Panc1 (cell line): ENCODE measurements around the gene MROH2A. TPM values are rescaled to one million over a fixed set of nuclear protein-coding genes. Genes with fewer than 3 reads are reported as not detected.
A peak's percentile ranks its signal among the peaks of the same experiment; 100 is the strongest.

Experiments used
- ATAC-seq: fragments of 200-7000 bp; cut with Tn5 transposase; 2 replicates; pipeline ENCODE4 v1.9.1; 2020; ENCODE audit warnings: mild to moderate bottlenecking, moderate library complexity
- BruUV-seq: library from RNA; stranded (reverse); fragments of 400-500 nt; replicated peaks from 2 replicates; lab custom pipeline; 2021; lab: Mats Ljungman, UMichigan
- CTCF ChIA-PET: fragments of 300-600 bp; sonication (Branson Sonifier 250); formaldehyde crosslinking; loops from one replicate; lab custom pipeline; 2022; ENCODE audit warnings: antibody characterized with exemption; lab: Charles Lee
- POLR2A ChIA-PET: fragments of 300-600 bp; sonication (Branson Sonifier 250); formaldehyde crosslinking; loops from one replicate; lab custom pipeline; 2022; ENCODE audit warnings: antibody characterized with exemption; lab: Charles Lee
- DNase-seq: peaks from one replicate; pipeline ENCODE4 v3.0.0-alpha.2; 2010; ENCODE audit warnings: low read depth, low spot score
- H3K27ac ChIP-seq: 2 replicates; pipeline ENCODE4 v1.5.1; 2011; ENCODE audit warnings: mild to moderate bottlenecking, low read length, inconsistent platforms
- H3K27me3 ChIP-seq: fragments of 200-500 bp; sonication (Bioruptor generic); 2 replicates; pipeline ENCODE4 v1.6.0; 2014; ENCODE audit warnings: low read length, inconsistent platforms; ENCODE audit not compliant: control insufficient read depth, insufficient read depth
- H3K36me3 ChIP-seq: fragments of 200-500 bp; sonication (Bioruptor generic); 2 replicates; pipeline ENCODE4 v1.5.1; 2014; ENCODE audit warnings: inconsistent platforms, mild to moderate bottlenecking, low read length, moderate library complexity; ENCODE audit not compliant: control insufficient read depth, insufficient read depth
- H3K4me1 ChIP-seq: 2 replicates; pipeline ENCODE4 v1.5.1; 2011; ENCODE audit warnings: inconsistent platforms, mild to moderate bottlenecking, low read length, moderate library complexity; ENCODE audit not compliant: control insufficient read depth, insufficient read depth
- H3K4me3 ChIP-seq, 2 experiments: 2 replicates each; pipeline ENCODE4 v1.5.1; 2011 to 2012; ENCODE audit warnings: low read depth in 2 of 2, low read length in 2 of 2, mild to moderate bottlenecking in 2 of 2, inconsistent platforms in 1 of 2, moderate library complexity in 1 of 2
- H3K9me3 ChIP-seq: fragments of 200-500 bp; sonication (Bioruptor generic); 2 replicates; pipeline ENCODE4 v1.5.1; 2014; ENCODE audit warnings: low read depth, mild to moderate bottlenecking, inconsistent platforms, low read length, moderate library complexity; ENCODE audit not compliant: control insufficient read depth, insufficient read depth
- CTCF ChIP-seq: fragments of 450-650 bp; IDR thresholded peaks from 2 replicates; pipeline ENCODE4 v1.5.1; 2017; ENCODE audit warnings: mild to moderate bottlenecking
- POLR2AphosphoS5 ChIP-seq: IDR thresholded peaks from 2 replicates; pipeline ENCODE4 v1.6.1; 2012; ENCODE audit warnings: mild to moderate bottlenecking, low read depth, low read length, moderate library complexity
- REST ChIP-seq, 2 experiments: IDR thresholded peaks; 2 replicates each; pipeline ENCODE4 v1.6.1; 2011 to 2012; ENCODE audit warnings: low read depth in 2 of 2, control low read depth in 1 of 2, low read length in 1 of 2, mild to moderate bottlenecking in 1 of 2, moderate library complexity in 1 of 2; ENCODE audit not compliant: insufficient read depth in 1 of 2
- SIN3A ChIP-seq: IDR thresholded peaks from 2 replicates; pipeline ENCODE4 v1.6.1; 2012; ENCODE audit warnings: low read depth, mild to moderate bottlenecking, low read length, moderate library complexity, borderline replicate concordance; ENCODE audit not compliant: insufficient read depth
- TCF7L2 ChIP-seq: IDR thresholded peaks from 2 replicates; pipeline ENCODE4 v1.6.1; 2011; ENCODE audit warnings: mild to moderate bottlenecking, low read depth, low read length, inconsistent platforms
- in situ Hi-C: cut with HindIII; loops from 2 replicates; pipeline ENCODE4 v1.10.0; 2016; ENCODE audit warnings: low sequenced_read_pairs, low pct_unique_long_range_greater_than_20kb
- intact Hi-C: fragments of 100-400 bp; cut with micrococcal nuclease; formaldehyde crosslinking; loops from one replicate; pipeline ENCODE4 v1.10.0; 2022; ENCODE audit not compliant: unreplicated experiment
- total RNA-seq: library from RNA; stranded (reverse); gene quantifications from one replicate; pipeline ENCODE4 v1.2.1, GENCODE V29; 2021; ENCODE audit not compliant: unreplicated experiment

MROH2A gene
- total RNA-seq, 1 experiment from 2014 or later, result not detected

GRCh38 chr2:233855345-233855744, 77.2 kb downstream of the MROH2A start:
- TF ChIP-seq CTCF, result no peak
- intact Hi-C loops, result loop anchor here (5.0 kb wide), 1 partner anchor 1252 kb away; no protein-coding TSS in a partner anchor
- in situ Hi-C loops, result no loop called here
- Histone ChIP-seq H3K4me3 (peak overlapping the region in 1 of 2 experiments; percentile 94; a peak in 1 of 4 replicates), H3K9me3 (no peaks in the 10 kb centered on the region), H3K4me1 (peaks cover 35% of the 10 kb centered on the region), H3K36me3 (peaks cover 28% of the 10 kb centered on the region), H3K27ac (peak overlapping the region; percentile 99), H3K27me3 (no peaks in the 10 kb centered on the region)
- CTCF ChIA-PET, result no interaction called here
- no TSS peak for BruUV-seq
- ATAC-seq (no peak), DNase-seq (no peak)
- POLR2A ChIA-PET, result no interaction called here

GRCh38 chr2:233856184-233856583, 78.1 kb downstream of the MROH2A start:
- ChIA-PET CTCF (no interaction called here), POLR2A (no interaction called here)
- Histone ChIP-seq H3K4me1 (peaks cover 31% of the 10 kb centered on the region), H3K27ac (peak overlapping the region; percentile 99; the same call in 1 of the 2 replicates), H3K4me3 (no peak overlapping the region), H3K9me3 (no peaks in the 10 kb centered on the region), H3K27me3 (no peaks in the 10 kb centered on the region), H3K36me3 (peaks cover 20% of the 10 kb centered on the region)
- TF ChIP-seq CTCF (no peak), SIN3A (no peak), REST (IDR thresholded peaks at IDR 0.05; ENCODE audit: insufficient read depth in 1 of 2, low read depth in 2 of 2, low read length in 1 of 2) (no peak), TCF7L2 (no peak), POLR2AphosphoS5 (no peak)
- no TSS peak for BruUV-seq
- ATAC-seq (no peak), DNase-seq (no peak)
- intact Hi-C loops, result loop anchor here (5.0 kb wide), 1 partner anchor 1251 kb away; no protein-coding TSS in a partner anchor
- in situ Hi-C loops, result no loop called here
